Uterus (tissue), 4 donors: ENCODE results near the gene SFXN5. TPM values are rescaled to one million over a fixed set of nuclear protein-coding genes. Genes with fewer than 3 reads are reported as not detected.
A peak's percentile ranks its signal among the peaks of the same experiment; 100 is the strongest.
"Not testable (repeated sequence)": the region's sequence is repeated elsewhere in the genome, so short reads cannot be mapped to it uniquely, and the experiment has no call there.

Source experiments
- DNase-seq, 2 donors: peaks; one replicate each; pipeline ENCODE4 v3.0.0-alpha.2; 2019 to 2020
- H3K27ac ChIP-seq, 2 donors: fragments of 200-600 bp; sonication (generic); 1 replicate in 1 of 2; 2 replicates in 1 of 2; pipeline ENCODE4 v1.5.1; 2016 to 2018
- H3K27me3 ChIP-seq, 2 donors: fragments of 200-600 bp; sonication (generic); one replicate each; pipeline ENCODE4 v1.5.1; 2018 to 2019; ENCODE audit warnings: control low read depth in 1 of 2
- H3K36me3 ChIP-seq, 2 donors: fragments of 200-600 bp; sonication (generic); one replicate each; pipeline ENCODE4 v1.5.1; 2019; ENCODE audit warnings: control low read depth in 1 of 2
- H3K4me1 ChIP-seq, 2 donors: fragments of 200-600 bp; sonication (generic); one replicate each; pipeline ENCODE4 v1.5.1; 2018 to 2019; ENCODE audit warnings: control low read depth in 1 of 2
- H3K4me3 ChIP-seq, 2 donors: fragments of 200-600 bp; sonication (generic); 1 replicate in 1 of 2; 2 replicates in 1 of 2; pipeline ENCODE4 v1.5.1; 2018 to 2019; ENCODE audit warnings: mild to moderate bottlenecking in 1 of 2
- H3K9me3 ChIP-seq, 2 donors: fragments of 200-600 bp; sonication (generic); one replicate each; pipeline ENCODE4 v1.5.1; 2019; ENCODE audit warnings: control low read depth in 1 of 2
- POLR2A ChIP-seq, 2 donors: fragments of 450-650 bp; IDR thresholded peaks; one replicate each; pipeline ENCODE4 v1.6.1; 2016; ENCODE audit warnings: antibody characterized with exemption in 2 of 2, mild to moderate bottlenecking in 1 of 2, moderate library complexity in 1 of 2
- intact Hi-C: fragments of 100-400 bp; cut with DNase I; formaldehyde crosslinking; loops from one replicate; pipeline ENCODE4 v1.15.1; 2023; ENCODE audit warnings: low total_unique reads
- total RNA-seq, 4 donors: library from RNA; depleted of rRNA in 3 of 4; stranded (reverse); fragments of >200 nt in 3 of 4; gene quantifications; one replicate each; pipeline versions ENCODE4 v1.1.0 to v1.2.4, GENCODE V29; 2014 to 2023
- TF ChIP-seq, protein P1 (sequence below), 4 experiments: fragments of 200-600 bp in 2 of 4; fragments of 450-650 bp in 2 of 4; sonication (generic) in 2 of 4; IDR thresholded peaks; one replicate each; pipeline ENCODE4 v1.5.1; 2016 to 2019; ENCODE audit warnings: antibody characterized with exemption in 4 of 4, mild to moderate bottlenecking in 2 of 4, moderate library complexity in 1 of 4
- donor health status: DM: yes; HTN: yes; CAD: no.

The SFXN5 gene
- total RNA-seq, 4 donors from 2014 or later: 2.1 to 16.0 (median 10.6) TPM

DNA sequence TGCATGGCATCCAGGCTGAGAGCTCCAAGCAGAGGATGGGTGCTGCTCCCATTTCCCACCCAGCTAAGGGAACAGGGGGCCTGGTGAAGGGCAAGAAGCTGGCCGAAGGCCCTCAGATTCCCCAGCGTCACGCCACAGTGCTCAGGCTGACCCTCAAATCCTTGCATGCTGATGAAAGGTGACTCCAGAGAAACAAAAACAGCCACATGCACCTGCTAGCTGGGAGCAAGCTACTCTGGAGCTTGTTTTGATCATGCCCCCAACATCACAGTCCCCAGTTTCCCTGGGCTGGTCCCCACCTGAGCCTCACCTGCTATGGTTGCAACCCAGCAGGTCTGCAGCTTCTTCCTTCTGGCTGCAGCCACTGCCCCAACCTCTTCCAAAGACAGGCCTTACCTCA is 28.0 kb upstream of the SFXN5 start:
- intact Hi-C loops: no loop called here
- TF ChIP-seq, protein P1, sequence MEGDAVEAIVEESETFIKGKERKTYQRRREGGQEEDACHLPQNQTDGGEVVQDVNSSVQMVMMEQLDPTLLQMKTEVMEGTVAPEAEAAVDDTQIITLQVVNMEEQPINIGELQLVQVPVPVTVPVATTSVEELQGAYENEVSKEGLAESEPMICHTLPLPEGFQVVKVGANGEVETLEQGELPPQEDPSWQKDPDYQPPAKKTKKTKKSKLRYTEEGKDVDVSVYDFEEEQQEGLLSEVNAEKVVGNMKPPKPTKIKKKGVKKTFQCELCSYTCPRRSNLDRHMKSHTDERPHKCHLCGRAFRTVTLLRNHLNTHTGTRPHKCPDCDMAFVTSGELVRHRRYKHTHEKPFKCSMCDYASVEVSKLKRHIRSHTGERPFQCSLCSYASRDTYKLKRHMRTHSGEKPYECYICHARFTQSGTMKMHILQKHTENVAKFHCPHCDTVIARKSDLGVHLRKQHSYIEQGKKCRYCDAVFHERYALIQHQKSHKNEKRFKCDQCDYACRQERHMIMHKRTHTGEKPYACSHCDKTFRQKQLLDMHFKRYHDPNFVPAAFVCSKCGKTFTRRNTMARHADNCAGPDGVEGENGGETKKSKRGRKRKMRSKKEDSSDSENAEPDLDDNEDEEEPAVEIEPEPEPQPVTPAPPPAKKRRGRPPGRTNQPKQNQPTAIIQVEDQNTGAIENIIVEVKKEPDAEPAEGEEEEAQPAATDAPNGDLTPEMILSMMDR (IDR thresholded peaks at IDR 0.05): no peak
- TF ChIP-seq POLR2A (IDR thresholded peaks at IDR 0.05): no peak
- Histone ChIP-seq H3K27ac (no peak overlapping the region), H3K4me1 (no peaks in the 10 kb centered on the region), H3K36me3 (no peaks in the 10 kb centered on the region), H3K9me3 (no peaks in the 10 kb centered on the region), H3K27me3 (no peaks in the 10 kb centered on the region), H3K4me3 (no peak overlapping the region)
- no peak for DNase-seq

DNA sequence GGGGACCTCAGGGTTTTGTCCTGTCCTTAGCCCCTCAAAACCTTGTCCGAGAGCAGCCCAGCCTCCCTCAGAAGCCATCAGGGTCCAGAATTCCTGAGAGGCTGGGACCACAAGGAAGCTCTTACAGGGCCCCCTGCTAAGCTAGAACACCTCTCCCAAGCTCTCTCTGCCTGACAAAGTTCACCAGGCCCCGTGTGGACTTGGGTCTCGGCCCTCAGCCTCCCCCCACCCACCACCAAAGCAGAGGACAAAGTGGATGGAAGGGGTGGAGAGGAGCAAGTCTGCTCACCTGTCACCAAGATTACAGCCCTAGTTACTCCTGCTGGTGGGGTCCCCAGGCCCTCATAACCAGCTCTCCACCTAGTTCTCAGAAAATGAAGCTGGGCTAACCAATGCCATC is 24.4 kb upstream of the SFXN5 start:
- no peaks in the 10 kb centered on the region for H3K27me3 ChIP-seq
- H3K4me3 ChIP-seq: no peak overlapping the region
- no peaks in the 10 kb centered on the region for H3K9me3 ChIP-seq
- intact Hi-C loops: no loop called here
- H3K4me1 ChIP-seq: no peaks in the 10 kb centered on the region
- no peaks in the 10 kb centered on the region for H3K36me3 ChIP-seq
- DNase-seq: no peak
- TF ChIP-seq, protein P1 (IDR thresholded peaks at IDR 0.05): no peak
- TF ChIP-seq POLR2A (IDR thresholded peaks at IDR 0.05): no peak
- H3K27ac ChIP-seq: no peak overlapping the region

DNA sequence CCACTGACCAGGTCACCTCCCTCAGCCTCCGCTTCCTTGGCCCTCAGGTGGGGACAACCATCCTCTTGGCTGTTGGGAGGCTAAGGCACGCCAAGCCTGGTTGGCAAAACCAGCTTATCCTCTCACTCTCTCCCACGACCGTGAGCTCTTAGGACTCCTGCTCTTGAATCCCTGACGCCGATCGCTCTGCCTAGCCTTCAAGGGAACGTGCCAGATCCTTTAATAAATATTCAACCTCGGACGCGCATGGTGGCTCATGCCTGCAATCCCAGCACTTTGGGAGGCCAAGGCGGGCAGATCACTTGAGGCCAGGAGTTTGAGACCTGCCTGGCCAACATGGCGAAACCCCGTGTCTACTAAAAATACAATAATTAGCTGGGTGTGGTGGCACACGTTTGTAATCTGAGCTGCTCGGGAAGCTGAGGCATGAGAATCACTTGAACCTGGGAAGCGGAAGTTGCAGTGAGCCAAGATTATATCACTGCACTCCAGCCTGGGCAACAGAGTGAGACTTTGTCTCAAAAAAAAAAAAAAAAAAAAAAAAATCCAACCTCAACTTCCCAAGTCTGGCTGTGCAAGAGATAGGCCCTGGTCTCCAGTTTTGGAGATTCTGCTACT is 22.2 kb upstream of the SFXN5 start:
- H3K27me3 ChIP-seq, H3K9me3 ChIP-seq, H3K27ac ChIP-seq, H3K4me3 ChIP-seq, DNase-seq, intact Hi-C loops, H3K36me3 ChIP-seq, H3K4me1 ChIP-seq: not testable (repeated sequence)

DNA sequence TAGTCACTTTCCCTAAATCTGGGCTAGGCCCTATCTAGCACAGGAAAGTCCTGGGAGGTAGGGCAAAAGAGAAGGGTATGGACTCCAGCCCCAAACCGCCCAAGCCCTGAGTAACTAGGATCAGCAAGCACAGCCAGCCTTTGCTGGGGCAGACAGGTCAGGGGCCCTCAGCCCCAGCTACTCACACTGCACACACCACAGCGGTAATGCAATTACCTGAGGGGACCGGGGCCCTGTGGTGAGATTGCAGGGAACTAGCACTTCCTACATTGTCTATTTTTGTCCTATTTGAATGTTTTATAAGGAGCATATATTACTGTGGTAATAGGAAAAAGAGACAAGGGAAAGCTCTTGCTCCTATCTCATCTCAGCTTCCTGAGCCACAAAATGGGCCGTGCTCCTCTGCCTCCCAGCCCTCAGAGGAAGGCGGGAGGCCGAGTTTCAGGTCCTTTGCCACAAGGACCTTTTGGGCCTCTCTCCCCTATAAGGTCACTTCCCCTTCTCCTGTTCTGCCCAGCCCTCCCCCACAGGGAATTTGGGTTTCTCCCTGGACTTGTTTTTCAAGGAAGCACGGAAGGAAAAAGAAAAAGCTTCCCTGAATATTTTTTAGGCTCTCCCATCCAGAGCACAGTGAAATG is 20.8 kb upstream of the SFXN5 start:
- H3K4me1 ChIP-seq: no peaks in the 10 kb centered on the region
- TF ChIP-seq, protein P1 (IDR thresholded peaks at IDR 0.05): no peak
- no peak for TF ChIP-seq POLR2A (IDR thresholded peaks at IDR 0.05)
- peak overlapping the region in 1 of 2 donors; percentile 23 for H3K27ac ChIP-seq
- no peaks in the 10 kb centered on the region for H3K9me3 ChIP-seq
- no peaks in the 10 kb centered on the region for H3K27me3 ChIP-seq
- H3K4me3 ChIP-seq: no peak overlapping the region
- intact Hi-C loops: no loop called here
- no peaks in the 10 kb centered on the region for H3K36me3 ChIP-seq
- no peak for DNase-seq

DNA sequence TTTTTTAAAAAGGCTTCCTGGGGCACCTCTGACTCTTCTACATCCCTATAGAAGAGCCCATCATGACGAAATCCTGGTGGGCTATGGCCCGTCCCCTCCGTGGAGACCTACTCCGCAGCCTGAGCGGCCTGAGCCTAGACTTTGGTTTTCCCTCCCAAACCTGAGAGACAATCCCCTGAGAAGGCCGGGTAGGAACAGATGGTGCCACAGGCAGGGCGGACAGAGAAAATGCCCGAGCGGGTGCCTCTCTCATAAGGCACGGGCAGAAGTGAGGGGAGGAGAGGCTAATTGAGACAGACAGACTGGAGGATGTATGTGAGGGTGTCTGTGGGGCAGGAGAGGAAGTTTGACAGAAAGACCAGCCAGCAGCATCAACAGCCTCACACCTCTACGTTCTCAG is 20.2 kb upstream of the SFXN5 start:
- Histone ChIP-seq H3K36me3 (no peaks in the 10 kb centered on the region), H3K9me3 (no peaks in the 10 kb centered on the region), H3K27ac (no peak overlapping the region), H3K4me1 (no peaks in the 10 kb centered on the region), H3K4me3 (no peak overlapping the region), H3K27me3 (no peaks in the 10 kb centered on the region)
- no peak for DNase-seq
- intact Hi-C loops: no loop called here
- TF ChIP-seq, protein P1 (IDR thresholded peaks at IDR 0.05): no peak
- no peak for TF ChIP-seq POLR2A (IDR thresholded peaks at IDR 0.05)
